Left ventricle myocardium inferior (tissue), 1 donor: ENCODE measurements around the gene JAKMIP2. TPM values are rescaled to one million over a fixed set of nuclear protein-coding genes. Genes with fewer than 3 reads are reported as not detected.

Experiments
- DNase-seq: peaks from one replicate; pipeline ENCODE4 v3.0.0-alpha.2; 2020
- H3K27ac ChIP-seq: fragments of 200-600 bp; replicated peaks from 2 replicates; pipeline ENCODE4 v1.8.0; 2021
- H3K27me3 ChIP-seq: fragments of 200-600 bp; 2 replicates; pipeline ENCODE4 v1.8.0; 2021; ENCODE audit warnings: low read depth
- H3K36me3 ChIP-seq: fragments of 200-600 bp; 2 replicates; pipeline ENCODE4 v1.8.0; 2021
- H3K4me1 ChIP-seq: fragments of 200-600 bp; 2 replicates; pipeline ENCODE4 v1.8.0; 2021
- H3K4me3 ChIP-seq: fragments of 200-600 bp; 2 replicates; pipeline ENCODE4 v1.8.0; 2021; ENCODE audit warnings: mild to moderate bottlenecking, moderate library complexity
- H3K9me3 ChIP-seq: fragments of 200-600 bp; replicated peaks from 2 replicates; pipeline ENCODE4 v1.8.0; 2021
- intact Hi-C: fragments of 100-400 bp; cut with micrococcal nuclease; formaldehyde crosslinking; loops from one replicate; pipeline ENCODE4 v1.11.0; 2022
- total RNA-seq: library from RNA; stranded (reverse); fragmentation: NEBNext Ultra II Directional; extraction: Animal tissue kit (Norgen Biotek cat#: 25700); gene quantifications from one replicate; pipeline ENCODE4 v1.2.1, GENCODE V29; 2021
- TF ChIP-seq, protein P1 (sequence below): fragments of 200-600 bp; IDR thresholded peaks from 2 replicates; pipeline ENCODE4 v1.8.0; 2021; ENCODE audit warnings: antibody characterized with exemption, mild to moderate bottlenecking, borderline replicate concordance
- donor health status: DM: no; HTN: yes; CAD: no; lungs with severe emphysema.

The JAKMIP2 gene
- total RNA-seq, 1 donor from 2014 or later, result 0.41 TPM

- no peak for DNase-seq
- peaks cover 7% of the 10 kb centered on the region for H3K27me3 ChIP-seq
- H3K4me1 ChIP-seq, result no peaks in the 10 kb centered on the region
- intact Hi-C loops, result no loop called here
- no peak overlapping the region for H3K4me3 ChIP-seq
- H3K27ac ChIP-seq, result no peak overlapping the region
- TF ChIP-seq, protein P1, sequence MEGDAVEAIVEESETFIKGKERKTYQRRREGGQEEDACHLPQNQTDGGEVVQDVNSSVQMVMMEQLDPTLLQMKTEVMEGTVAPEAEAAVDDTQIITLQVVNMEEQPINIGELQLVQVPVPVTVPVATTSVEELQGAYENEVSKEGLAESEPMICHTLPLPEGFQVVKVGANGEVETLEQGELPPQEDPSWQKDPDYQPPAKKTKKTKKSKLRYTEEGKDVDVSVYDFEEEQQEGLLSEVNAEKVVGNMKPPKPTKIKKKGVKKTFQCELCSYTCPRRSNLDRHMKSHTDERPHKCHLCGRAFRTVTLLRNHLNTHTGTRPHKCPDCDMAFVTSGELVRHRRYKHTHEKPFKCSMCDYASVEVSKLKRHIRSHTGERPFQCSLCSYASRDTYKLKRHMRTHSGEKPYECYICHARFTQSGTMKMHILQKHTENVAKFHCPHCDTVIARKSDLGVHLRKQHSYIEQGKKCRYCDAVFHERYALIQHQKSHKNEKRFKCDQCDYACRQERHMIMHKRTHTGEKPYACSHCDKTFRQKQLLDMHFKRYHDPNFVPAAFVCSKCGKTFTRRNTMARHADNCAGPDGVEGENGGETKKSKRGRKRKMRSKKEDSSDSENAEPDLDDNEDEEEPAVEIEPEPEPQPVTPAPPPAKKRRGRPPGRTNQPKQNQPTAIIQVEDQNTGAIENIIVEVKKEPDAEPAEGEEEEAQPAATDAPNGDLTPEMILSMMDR, result no peak
- H3K9me3 ChIP-seq, result no peaks in the 10 kb centered on the region
- no peaks in the 10 kb centered on the region for H3K36me3 ChIP-seq
Measured at GRCh38 chr5:147735621-147736125, 46.9 kb downstream of the JAKMIP2 start.

- DNase-seq, result no peak
- Histone ChIP-seq H3K4me3 (no peak overlapping the region), H3K9me3 (no peaks in the 10 kb centered on the region), H3K36me3 (no peaks in the 10 kb centered on the region), H3K4me1 (no peaks in the 10 kb centered on the region), H3K27me3 (peaks cover 3% of the 10 kb centered on the region), H3K27ac (no peak overlapping the region)
- TF ChIP-seq, protein P1, result no peak
- intact Hi-C loops, result no loop called here
Measured at GRCh38 chr5:147734894-147735293, 47.6 kb downstream of the JAKMIP2 start.

- no peak overlapping the region for H3K4me3 ChIP-seq
- no peaks in the 10 kb centered on the region for H3K36me3 ChIP-seq
- no peaks in the 10 kb centered on the region for H3K9me3 ChIP-seq
- H3K27me3 ChIP-seq, result peaks cover 3% of the 10 kb centered on the region
- intact Hi-C loops, result no loop called here
- H3K4me1 ChIP-seq, result no peaks in the 10 kb centered on the region
- TF ChIP-seq, protein P1, result no peak
- DNase-seq, result no peak
- H3K27ac ChIP-seq, result no peak overlapping the region
Measured at GRCh38 chr5:147733075-147733474, 49.5 kb downstream of the JAKMIP2 start.

DNA sequence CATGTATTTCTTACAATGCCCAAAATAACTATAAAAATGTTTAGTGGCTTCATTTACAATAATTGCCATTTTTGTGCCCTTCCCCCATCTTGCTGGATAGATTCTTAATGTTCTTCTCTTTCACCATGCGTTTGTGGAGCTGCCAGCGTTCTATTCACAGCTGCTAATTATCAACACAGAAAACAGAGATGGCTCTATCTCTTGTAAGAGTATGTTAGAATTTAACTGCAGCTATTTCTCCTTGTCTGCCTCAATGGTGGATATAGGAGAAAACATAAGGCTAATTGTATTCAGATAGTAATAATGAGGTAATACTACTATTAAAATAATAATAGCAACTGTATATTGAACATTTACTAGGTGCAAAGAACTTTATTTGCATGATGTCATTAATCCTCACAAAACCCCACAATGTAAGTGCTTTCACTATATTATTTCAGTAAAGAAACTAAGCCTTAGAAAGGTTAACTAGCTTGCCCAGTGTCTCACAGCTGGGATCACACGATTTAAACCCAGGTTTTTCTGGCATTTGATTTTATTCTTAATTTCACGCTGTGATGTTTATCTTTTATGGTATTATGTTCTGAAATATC is 50.1 kb downstream of the JAKMIP2 start:
- no peak overlapping the region for H3K27ac ChIP-seq
- DNase-seq, result no peak
- no peak overlapping the region for H3K4me3 ChIP-seq
- TF ChIP-seq, protein P1, result no peak
- intact Hi-C loops, result no loop called here
- H3K9me3 ChIP-seq, result no peaks in the 10 kb centered on the region
- no peaks in the 10 kb centered on the region for H3K36me3 ChIP-seq
- no peaks in the 10 kb centered on the region for H3K4me1 ChIP-seq
- peaks cover 3% of the 10 kb centered on the region for H3K27me3 ChIP-seq

- no peak for DNase-seq
- Histone ChIP-seq H3K9me3 (no peaks in the 10 kb centered on the region), H3K4me3 (no peak overlapping the region), H3K27ac (no peak overlapping the region), H3K27me3 (peaks cover 3% of the 10 kb centered on the region), H3K36me3 (no peaks in the 10 kb centered on the region), H3K4me1 (no peaks in the 10 kb centered on the region)
- intact Hi-C loops, result no loop called here
- TF ChIP-seq, protein P1, result no peak
Measured at GRCh38 chr5:147731431-147732290, 50.9 kb downstream of the JAKMIP2 start.
